ENCODE data around the gene GPS1.
A peak's percentile ranks its signal among the peaks of the same experiment; 100 is the strongest.
"Not testable (repeated sequence)": the region's sequence is repeated elsewhere in the genome, so short reads cannot be mapped to it uniquely, and the experiment has no call there.

The GPS1 gene

DNA sequence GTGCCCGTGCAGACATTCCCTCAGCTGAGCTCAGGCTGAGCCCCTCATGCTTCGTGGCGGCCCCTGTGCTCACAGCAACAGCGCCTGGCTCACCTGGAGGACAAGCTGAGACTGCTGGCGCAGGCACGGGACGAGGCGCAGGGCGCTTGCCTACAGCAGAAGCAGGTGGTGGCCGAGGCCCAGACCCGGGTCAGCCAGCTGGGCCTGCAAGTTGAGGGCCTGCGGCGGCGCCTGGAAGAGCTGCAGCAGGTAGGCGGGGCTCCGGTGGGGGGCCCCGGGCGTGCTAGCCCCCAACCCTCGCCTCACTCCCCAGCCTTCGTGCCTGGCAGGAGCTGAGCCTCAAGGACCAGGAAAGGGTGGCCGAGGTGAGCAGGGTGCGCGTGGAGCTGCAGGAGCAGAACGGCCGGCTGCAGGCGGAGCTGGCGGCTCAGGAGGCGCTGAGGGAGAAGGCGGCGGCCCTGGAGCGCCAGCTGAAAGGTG lies 21.7 kb upstream of the GPS1 start:
- no peak for DNase-seq

DNA sequence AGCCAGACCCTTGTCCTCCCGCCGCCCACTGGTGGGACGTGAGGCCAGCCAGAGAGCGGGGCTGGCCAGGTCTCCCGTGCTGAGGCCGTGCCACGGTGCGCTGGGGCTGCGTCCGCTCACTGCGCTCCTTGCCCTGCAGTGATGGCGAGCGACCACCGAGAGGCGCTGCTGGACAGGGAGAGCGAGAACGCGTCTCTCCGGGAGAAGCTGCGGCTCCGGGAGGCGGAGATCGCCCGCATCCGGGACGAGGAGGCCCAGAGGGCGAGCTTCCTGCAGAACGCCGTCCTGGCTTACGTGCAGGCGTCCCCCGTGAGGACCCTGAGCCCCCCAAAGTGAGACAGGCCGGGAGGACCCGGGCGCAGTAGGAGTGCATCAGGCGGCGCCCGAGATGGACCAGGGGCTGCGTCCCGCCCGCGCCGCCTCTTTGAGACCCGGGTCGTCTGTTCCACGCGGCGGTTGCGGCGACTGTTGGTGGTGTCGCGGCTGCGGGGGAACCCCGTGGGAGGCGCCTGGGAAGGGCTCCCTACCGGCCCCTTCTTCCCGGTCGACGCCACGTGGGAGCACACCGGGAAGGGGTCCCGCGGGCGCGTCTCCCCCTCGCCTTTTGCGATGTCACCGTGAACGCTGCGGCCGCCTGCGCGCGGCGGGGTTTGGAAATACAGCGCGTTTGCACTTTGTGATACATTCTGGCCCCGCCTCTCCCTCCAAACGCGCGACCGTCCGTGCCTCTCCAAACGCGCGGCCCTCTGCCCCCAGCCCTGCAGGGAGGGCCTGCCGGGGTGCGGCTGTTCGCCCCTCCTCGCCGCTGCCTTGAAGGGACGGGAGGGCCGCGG lies 21.0 kb upstream of the GPS1 start:
- peak; percentile 42 for DNase-seq

DNA sequence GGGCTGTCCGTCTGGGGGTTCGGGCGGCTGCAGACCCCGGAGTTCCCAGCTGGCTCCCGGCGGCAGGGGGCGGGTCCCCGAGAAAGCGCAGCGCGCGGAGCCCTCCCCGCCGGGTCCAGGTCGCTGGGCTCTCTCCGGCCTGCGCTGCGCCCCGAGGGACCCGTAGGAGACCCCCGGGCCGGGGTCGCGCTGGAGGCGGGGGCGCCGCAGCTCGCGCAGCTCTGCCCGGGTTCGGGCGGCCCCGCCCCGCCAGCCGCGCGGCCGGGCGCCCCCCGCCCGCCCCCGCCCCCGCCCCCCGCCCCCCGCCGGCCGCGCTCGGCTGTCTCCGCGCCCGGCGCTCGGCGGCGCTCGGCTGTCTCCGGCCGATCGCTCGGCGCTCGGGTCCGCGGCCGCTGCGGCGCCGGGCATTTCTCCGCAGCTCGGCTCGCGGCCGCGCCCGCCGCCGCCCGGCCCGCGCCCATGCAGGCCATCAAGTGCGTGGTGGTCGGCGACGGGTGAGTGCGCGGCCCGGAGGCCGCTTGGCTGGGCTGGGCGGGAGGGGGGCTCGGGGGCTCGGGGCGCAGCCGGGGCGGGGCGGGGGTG lies 20.3 kb upstream of the GPS1 start, which contains the start of gene RAC3:
RAC3 (plus strand) TSS at position 376 of the 582 bp plus-strand sequence; CDS start at position 460, 84 bp downstream.
- peak; percentile 46 for DNase-seq

DNA sequence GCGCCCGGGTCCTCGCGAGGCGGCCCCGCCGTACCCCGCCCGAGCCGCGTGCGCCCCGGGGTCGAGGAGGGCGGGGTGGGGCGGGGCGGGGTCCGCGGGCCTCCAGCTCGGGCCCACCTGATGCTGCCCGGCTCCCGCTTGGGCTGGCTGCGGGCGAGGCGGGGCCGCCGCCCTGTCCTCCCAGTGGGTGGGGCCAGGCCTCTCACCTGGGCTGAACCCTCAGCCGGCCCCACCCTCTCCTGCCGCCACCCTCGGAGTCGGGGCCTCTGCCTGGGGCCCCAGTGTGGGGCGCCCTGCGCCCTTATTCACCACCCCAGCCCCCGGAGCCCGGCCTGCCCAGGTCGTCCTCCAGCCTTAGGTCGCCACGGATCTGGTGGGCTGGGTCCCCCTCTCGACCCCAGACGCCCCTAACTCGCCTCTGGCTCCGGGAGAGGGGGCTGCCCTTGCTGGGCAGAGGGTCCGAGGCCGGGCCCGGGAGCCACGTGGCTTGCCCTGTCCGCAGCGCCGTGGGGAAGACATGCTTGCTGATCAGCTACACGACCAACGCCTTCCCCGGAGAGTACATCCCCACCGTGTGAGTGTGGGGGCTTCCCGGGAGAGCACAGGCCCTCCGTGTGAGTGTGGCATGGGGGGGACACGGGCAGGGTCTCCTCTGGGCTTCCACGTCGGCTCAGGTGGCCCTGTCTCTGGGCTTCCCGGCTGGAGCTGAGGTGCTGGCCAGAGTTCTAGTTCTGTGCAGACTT lies 19.6 kb upstream of the GPS1 start:
- peak; percentile 28 for DNase-seq

DNA sequence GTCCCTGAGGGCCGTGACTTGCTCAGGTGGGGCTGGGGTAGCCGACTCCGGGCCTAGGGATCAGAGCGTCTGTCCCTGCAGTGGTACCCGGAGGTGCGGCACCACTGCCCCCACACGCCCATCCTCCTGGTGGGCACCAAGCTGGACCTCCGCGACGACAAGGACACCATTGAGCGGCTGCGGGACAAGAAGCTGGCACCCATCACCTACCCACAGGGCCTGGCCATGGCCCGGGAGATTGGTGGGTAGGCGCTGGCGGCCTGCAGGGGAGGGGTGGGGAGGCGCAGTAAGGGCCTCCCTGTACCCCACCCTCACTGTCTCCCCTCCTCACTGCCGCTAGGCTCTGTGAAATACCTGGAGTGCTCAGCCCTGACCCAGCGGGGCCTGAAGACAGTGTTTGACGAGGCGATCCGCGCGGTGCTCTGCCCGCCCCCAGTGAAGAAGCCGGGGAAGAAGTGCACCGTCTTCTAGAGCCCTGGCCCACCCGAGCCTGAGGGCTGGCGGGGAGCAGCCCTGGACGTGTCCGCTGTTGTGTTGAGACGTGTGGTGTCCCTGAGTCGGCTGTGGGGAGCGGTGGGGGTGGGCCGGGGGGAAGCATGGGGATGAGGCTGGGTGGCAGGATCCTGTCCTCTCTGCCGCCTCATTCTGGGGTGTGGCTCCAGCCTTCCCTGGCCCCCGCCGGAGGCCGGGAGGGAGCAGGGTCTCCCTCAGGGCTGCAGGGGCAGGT lies 18.2 kb upstream of the GPS1 start:
- DNase-seq = no peak

DNA sequence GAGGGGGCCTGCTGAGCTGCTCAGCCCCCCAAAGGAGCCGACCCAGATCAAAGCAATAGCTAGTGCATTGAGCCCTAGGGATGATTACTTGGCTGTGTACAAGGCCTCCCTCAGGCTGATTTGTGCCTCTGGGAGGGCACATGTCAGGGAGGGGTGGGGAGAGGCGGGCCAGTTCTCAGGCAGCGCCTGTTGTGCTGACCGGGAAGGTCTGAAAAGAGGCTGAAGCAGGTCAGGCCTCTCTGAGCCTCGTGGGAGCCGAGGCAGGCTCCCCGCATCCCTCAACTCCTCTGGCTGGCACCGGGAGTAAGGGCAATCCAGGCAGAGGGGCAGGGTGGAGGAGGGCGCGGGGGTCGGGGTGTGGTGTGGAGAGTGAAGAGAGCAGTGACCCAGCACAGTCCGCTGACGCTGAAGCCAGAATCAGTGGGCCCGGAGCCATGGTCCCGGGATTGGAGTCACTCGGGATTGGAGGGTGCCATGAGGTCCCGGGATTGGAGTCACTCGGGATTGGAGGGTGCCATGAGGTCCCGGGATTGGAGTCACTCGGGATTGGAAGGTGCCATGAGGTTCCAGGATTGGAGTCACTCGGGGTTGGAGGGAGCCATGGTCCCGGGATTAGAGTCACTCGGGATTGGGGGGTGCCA lies 17.2 kb upstream of the GPS1 start:
- DNase-seq = no peak

DNA sequence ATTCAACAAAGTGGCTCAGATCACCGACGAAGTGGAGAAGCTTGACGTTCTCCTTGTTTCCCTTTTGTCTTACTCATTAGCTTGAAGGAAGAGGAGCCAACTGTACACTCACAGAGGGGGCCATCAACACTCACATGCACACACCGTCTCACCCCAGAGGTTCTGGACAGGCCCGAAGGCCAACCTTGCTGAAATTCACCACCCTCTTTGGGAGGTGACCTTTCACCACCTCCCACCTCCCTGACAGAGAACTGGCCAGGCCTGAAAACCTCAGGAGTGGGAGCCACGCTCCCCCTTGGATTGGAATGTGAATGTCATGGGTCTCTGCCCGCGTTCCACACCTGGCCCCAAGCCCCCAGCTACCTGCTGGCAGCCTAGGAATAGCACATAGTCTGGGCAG lies 16.2 kb upstream of the GPS1 start:
- no peak for DNase-seq

DNA sequence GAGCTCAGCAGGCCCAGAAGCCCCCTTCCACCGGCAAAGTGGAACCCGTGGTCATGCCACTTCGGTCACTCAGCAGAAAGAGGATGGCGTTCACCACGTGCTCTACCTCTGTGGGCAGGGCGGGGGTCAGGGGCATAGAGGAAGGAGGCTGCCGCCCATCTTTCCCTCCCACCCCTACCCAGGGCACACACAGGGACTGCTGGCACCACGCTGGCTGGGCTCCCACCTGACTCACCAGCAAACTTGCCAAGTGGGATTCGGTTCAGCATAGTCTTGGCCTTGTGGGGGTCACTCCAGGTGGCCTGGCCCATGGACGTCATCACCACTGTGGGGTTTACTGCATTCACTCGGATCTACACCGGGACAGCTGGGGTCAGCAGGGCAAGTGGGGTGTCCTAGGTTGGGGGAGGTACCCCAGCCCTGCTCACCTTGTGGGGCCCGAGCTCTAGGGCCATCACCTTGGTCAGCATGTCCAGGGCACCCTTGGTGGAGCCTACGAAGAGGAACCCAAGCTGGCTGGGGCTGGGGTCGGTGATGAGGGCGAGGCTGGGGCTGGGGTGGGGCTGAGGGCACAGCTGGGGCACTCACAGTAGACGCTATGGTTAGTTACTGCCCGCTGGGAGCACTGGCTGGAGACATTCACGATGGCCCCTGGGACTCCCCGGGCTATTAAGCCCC lies 15.6 kb upstream of the GPS1 start:
- DNase-seq = no peak

DNA sequence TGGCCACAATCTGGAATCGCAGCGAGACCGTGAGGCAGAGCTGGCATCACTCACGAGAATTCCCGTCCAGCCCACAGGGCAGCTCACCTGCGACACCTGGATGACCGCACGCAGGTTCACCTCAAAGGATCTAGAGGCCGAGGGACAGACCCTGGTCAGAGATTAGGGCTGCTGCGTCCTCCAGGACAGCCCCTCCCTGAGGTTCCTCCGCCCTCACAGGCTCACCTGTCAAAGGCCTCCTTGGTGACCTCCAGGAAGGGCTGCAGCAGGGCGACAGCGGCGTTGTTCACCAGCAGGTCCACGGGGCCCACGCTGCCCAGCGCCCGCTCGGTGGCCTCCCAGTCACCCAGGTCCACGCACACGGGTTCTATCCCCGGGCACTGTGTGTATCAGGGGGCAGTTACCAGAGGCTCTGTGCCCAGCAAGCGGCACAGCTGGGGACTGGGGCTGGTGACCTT lies 15.0 kb upstream of the GPS1 start:
- DNase-seq = no peak

DNA sequence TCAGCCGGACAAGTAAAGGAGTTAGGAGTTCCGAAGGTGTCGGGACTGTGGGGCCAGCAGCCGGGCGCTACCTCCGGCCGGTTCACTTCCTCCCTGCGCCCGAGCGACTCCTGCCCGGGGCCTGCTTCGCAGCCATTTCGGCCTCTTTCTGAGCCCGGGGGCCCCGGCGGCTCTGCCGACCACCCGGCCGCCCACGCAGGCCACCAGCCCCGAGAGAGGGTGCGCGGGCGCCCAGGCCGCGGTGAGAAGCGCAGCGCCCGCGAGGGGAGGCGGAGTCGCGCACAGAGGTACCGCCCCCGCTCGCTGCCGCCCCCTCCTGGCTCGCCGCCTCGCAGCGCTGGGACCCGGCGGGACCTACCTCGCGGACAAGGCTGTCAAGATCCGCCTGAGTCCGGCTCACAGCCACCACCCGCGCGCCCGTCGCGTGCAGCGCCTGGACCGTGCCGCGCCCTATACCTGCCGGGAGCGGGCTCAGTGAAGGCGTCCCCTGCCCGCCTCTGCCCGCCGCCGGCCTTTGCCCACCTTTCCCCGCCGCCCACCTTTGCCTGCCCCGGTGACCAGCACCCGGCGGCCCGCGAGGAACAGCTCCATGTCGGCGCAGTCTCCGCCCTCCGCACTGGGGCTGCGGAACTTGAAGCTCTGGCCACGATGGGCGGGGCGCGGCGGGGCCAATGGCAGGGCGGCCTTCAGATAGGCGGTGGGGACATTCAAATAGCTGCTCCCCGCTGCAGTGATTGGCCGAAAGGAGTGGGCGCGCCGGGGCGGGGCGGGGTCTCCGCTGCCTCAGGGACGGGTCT lies 14.4 kb upstream of the GPS1 start, which contains the start of gene DCXR:
DCXR (minus strand) TSS at position 606 of the 797 bp plus-strand sequence; CDS start at position 591, 15 bp downstream.
- DNase-seq = peak; percentile 92

DNA sequence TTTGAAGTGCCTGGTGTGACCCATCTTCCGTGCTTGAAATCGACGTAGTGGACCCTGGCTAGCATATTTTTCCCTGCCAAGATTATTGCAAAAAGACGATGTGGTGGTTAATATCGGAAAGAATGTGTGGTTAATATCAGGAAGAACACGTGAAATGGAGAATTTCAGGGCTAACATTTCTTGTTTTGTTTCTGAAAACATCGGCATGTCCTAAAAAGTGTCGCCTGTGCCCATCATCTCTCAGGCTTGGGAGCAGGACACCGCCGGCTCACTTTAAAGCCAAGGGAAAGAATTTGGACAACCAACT lies 13.9 kb upstream of the GPS1 start:
- no peak for DNase-seq

DNA sequence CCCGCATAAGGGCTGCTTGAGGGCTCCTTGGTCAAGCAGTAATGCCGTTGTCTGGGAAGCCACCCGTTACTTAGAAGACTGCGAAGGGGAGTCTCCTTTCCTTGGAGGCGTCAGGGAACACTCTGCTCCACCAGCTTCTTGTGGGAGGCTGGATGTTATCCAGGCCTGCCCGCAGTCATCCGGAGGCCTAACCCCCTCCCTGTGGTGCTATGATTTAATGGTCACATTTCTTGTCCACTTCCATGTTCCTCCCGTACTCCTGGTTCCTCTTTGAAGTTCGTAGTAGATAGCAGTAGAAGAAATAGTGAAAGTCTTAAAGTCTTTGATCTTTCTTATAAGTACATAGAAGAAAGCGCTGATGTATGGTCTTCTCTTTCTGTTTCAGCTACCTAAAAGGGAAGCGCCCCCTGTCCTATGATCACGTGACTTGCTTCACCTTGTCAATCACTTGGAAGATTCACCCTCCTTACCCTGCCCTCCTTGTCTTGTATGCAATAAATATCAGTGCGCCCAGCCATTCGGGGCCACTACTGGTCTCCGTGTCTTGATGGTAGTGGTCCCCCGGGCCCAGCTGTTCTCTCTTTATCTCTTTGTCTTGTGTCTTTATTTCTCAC lies 12.8 kb upstream of the GPS1 start:
- DNase-seq = not testable (repeated sequence)

DNA sequence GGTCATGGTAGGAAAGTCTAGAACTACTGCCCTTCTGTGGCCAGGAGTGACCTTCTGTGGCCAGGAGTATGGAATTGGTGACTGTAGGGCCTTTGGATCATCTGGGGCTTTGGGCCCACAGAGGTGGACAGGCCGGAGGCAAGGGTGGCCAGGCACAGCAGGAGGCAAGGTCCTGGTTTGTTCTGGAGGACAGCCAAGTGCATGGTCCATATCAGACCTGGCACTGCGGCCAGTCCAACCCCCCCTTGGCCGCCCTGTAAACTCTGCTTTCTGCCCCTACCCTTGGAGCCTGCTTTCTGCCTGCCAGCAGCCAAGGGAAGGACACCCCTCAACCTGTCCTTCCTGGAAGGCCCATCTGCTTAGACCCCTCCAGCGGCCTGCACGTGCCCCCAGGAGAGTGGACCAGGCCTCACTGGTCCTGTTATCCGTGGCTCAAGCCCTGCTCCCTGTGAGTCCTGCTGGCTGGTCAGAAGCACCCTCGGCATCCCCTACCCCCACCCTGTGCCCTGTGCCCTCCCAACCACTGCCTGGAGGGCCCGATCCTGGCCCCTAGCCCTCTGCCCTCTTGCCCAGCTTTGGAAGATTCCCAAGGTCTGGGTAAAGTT lies 11.9 kb upstream of the GPS1 start:
- DNase-seq = no peak

DNA sequence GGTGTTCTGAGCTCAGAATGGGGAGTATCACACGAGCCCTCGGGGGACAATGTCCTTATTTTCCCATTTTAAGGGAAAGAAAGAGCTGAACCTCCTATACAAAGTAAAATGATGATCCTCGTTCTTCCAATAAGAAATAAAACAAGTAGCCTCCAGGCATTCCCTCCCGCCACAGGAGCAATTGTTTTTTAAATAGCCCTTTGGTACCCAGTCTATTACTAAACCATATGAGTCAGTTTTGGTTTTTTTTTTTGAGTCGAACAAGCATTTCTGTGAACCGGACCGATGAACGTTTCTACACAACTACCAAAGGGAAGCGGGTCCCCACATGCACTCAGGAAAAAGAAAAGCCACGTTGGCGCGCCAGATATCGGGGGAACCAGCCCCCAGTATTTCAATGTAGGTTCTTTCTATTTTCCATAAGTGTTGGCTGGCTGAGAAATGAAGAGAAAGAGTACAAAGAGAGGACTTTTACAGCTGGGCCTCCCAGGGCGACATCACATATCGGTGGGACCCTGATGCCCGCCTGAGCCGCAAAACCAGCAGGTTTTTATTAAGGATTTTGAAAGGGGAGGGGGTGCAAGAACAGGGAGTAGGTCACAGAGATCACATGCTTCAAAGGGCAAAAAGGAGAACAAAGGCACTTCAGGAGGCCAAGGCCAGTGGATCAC lies 10.4 kb upstream of the GPS1 start:
- no peak for DNase-seq

DNA sequence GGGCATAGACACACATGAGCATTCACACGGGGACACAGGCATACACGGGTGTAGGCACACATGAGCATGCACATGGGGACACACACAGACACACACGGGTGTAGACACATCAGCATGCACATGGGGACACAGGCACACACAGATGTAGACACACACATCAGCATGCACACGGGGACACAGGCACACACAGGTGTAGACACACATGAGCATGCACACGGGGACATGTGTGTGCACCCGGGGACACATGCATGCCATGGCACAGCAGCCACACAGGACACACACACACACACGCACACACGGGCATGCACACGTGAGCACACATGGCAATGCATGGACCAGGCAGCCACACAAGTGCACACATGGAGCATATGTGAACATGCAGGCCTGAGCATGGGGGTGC lies 9.0 kb upstream of the GPS1 start:
- no peak for DNase-seq

DNA sequence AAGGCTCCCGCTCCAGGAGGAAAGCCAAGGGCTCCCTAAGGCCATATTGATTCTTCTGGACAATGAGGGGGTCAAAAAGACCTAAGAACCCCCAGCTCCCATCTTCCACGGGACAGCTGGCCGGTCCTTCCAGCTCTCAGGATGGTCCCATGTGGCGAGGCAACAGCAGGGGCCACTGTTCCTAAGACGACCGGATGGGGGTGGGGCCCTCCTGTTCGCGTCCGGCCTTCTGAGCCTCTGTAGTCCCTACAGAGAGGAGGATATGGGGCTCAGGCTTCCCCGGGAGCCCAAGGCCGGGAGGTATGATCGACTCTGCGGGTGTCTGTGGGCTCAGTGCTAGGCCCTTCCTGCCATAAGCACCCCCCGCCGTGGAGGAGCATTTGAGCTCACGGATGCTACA lies 8.2 kb upstream of the GPS1 start:
- no peak for DNase-seq

DNA sequence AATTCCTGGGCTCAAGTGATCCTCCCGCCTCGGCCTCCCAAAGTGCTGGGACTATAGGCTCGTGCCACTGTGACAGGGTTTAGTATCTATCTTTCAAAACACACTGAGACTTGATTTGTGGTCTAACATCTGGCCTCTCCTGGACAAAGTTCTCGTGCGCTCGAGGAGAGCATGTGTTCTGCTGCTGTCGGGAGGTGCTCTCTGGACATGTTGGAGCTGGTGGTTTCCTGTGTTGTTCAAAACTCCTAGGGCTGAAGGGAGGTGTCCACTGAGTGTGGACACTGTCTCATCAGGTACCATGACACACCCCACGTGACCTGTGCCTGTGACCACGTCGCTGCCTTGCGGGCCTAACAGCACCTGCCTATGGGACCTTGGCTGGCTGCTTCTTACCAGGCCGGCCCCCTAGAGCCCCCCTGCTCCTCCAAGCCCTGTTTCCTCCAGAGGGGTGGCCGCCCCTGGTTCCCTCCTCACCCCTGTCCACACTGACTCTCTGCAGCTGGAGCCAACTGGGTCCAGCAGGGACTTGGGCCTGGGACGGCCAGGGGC lies 5.7 kb upstream of the GPS1 start:
- DNase-seq = no peak

DNA sequence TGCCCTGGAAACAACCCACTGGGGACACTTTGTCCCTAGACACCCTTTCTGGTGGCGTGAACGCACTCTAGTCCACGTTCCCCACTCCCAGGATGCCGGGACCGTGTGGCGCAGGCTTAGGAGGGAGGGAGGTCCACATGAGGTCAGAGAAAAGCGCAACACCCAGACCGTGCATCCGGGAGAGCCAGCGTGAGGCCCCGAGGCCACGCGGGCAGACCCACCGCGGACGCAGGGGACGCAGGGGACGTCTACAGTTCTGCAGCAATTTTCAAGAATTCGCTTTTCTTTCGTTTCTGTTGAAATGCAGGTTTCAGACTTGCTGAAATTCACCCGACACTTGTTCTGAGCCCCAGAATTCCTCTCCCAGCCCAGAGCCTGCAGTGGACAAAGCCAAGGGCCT lies 4.8 kb upstream of the GPS1 start:
- DNase-seq = no peak

DNA sequence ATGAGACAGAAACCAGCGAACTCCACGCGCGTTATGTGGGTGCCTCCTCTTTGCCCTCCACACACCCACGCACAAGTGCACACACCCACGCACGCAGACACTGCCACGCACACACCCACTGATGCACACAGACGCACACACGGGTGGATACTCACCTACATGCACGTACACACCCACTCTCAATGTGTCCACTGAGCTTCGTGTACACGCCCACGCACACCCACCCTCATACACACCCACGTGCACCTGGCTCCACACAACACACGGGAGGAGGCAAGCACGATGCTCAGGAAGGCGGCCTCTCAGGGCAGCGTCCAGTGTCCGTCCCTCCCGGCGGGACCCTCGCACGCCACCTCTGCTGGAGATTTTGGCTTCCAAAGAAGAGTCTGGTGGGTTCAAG lies 4.3 kb upstream of the GPS1 start:
- DNase-seq = no peak

Measured in NCI-H1048 (cell line).